GM12878 (cell line): Measurements from ENCODE around the gene ITGA3. TPM values are rescaled to one million over a fixed set of nuclear protein-coding genes. Genes with fewer than 3 reads are reported as not detected.

Experiments used
- ATAC-seq: fragments of 200-7000 bp; cut with Tn5 transposase; 3 replicates; pipeline ENCODE4 v1.9.1; 2020; ENCODE audit warnings: mild to moderate bottlenecking, moderate library complexity
- BruUV-seq: library from RNA; stranded (reverse); fragments of 400-500 nt; replicated peaks from 2 replicates; lab custom pipeline; 2021; lab: Mats Ljungman, UMichigan
- CTCF ChIA-PET: fragments of 300-600 bp; sonication (Branson Sonifier 250); formaldehyde crosslinking; extraction: SDS; loops from one replicate; lab custom pipeline; 2021; ENCODE audit warnings: inconsistent platforms; lab: Yijun Ruan, JAX
- POLR2A ChIA-PET: fragments of 350-600 bp; formaldehyde crosslinking; extraction: SDS; loops from one replicate; lab custom pipeline; 2021; ENCODE audit warnings: inconsistent platforms; lab: Charles Lee
- RAD21 ChIA-PET: fragments of 300-600 bp; sonication (Branson Sonifier 250); formaldehyde crosslinking; loops from one replicate; lab custom pipeline; 2023; ENCODE audit warnings: antibody characterized with exemption; ENCODE audit not compliant: unreplicated experiment; lab: Charles Lee
- SMC1A ChIA-PET: fragments of 300-600 bp; sonication (Branson Sonifier 250); formaldehyde crosslinking; loops from one replicate; lab custom pipeline; 2023; ENCODE audit not compliant: unreplicated experiment, uncharacterized antibody; lab: Charles Lee
- DNase-seq: peaks from one replicate; pipeline ENCODE4 v3.0.0-alpha.2; 2011; ENCODE audit warnings: low read depth, low spot score
- FAIRE-seq: peaks from 3 replicates; lab custom pipeline; 2011; peaks lifted over from hg19 to GRCh38; lab: Jason Lieb, UNC
- H2AFZ ChIP-seq: 2 replicates; pipeline ENCODE4 v1.6.0; 2011; ENCODE audit warnings: low read depth, low read length, control low read depth; ENCODE audit not compliant: control insufficient read depth
- H3K27ac ChIP-seq: 2 replicates; pipeline ENCODE4 v1.5.1; 2011; ENCODE audit warnings: control low read depth; ENCODE audit not compliant: control insufficient read depth, insufficient read depth
- H3K27me3 ChIP-seq, 2 experiments: replicated peaks in 1 of 2; 2 replicates each; pipeline versions ENCODE4 v1.6.0 to v1.6.1; 2011; ENCODE audit warnings: low read length in 1 of 2; ENCODE audit not compliant: control insufficient read depth in 2 of 2, insufficient read depth in 2 of 2
- H3K36me3 ChIP-seq, 2 experiments: 2 replicates each; pipeline ENCODE4 v1.5.1; 2011; ENCODE audit warnings: low read length in 1 of 2; ENCODE audit not compliant: control insufficient read depth in 2 of 2, insufficient read depth in 2 of 2
- H3K4me1 ChIP-seq: 2 replicates; pipeline ENCODE4 v1.6.1; 2011; ENCODE audit warnings: mild to moderate bottlenecking, low read length, moderate library complexity, mixed read lengths; ENCODE audit not compliant: control insufficient read depth, insufficient read depth
- H3K4me2 ChIP-seq: 2 replicates; pipeline ENCODE4 v1.6.0; 2011; ENCODE audit warnings: control low read depth; ENCODE audit not compliant: control insufficient read depth, insufficient read depth
- H3K4me3 ChIP-seq: fragments of 200-600 bp; sonication (generic); 2 replicates; pipeline ENCODE4 v1.5.1; 2016
- H3K79me2 ChIP-seq: 2 replicates; pipeline ENCODE4 v1.6.0; 2011; ENCODE audit warnings: low read length; ENCODE audit not compliant: control insufficient read depth, insufficient read depth
- H3K9ac ChIP-seq: 2 replicates; pipeline ENCODE4 v1.8.0; 2011; ENCODE audit warnings: low read length, control low read depth, mixed read lengths; ENCODE audit not compliant: control insufficient read depth, insufficient read depth
- H3K9me3 ChIP-seq: replicated peaks from 3 replicates; pipeline ENCODE4 v1.5.1; 2011; ENCODE audit warnings: mild to moderate bottlenecking, low read length; ENCODE audit not compliant: control insufficient read depth, insufficient read depth
- H4K20me1 ChIP-seq: 2 replicates; pipeline ENCODE4 v1.6.0; 2011; ENCODE audit not compliant: control insufficient read depth, insufficient read depth
- CBX5 ChIP-seq: sonication (generic); IDR thresholded peaks from 2 replicates; pipeline ENCODE4 v1.6.1; 2016; ENCODE audit warnings: low read depth, moderate library complexity, mild to moderate bottlenecking, inconsistent platforms
- EED ChIP-seq: sonication (generic); IDR thresholded peaks from 2 replicates; pipeline ENCODE4 v1.6.1; 2016; ENCODE audit warnings: antibody characterized with exemption, low read depth
- ESRRA ChIP-seq: IDR thresholded peaks from 2 replicates; pipeline ENCODE4 v1.6.1; 2012; ENCODE audit warnings: mild to moderate bottlenecking, low read length, improper control_type of control experiment
- EZH2 ChIP-seq: IDR thresholded peaks from 2 replicates; pipeline ENCODE4 v1.6.1; 2012; ENCODE audit warnings: low read depth, mild to moderate bottlenecking, control low read depth, inconsistent platforms, low read length, borderline replicate concordance; ENCODE audit not compliant: control insufficient read depth
- GABPA ChIP-seq: IDR thresholded peaks from 2 replicates; pipeline ENCODE4 v1.6.1; 2014; ENCODE audit warnings: antibody characterized with exemption, low read depth, mild to moderate bottlenecking, inconsistent platforms
- JUNB ChIP-seq: IDR thresholded peaks from 2 replicates; pipeline ENCODE4 v1.6.1; 2016; ENCODE audit warnings: antibody characterized with exemption, mild to moderate bottlenecking
- KLF5 ChIP-seq: fragments of 450-650 bp; IDR thresholded peaks from 2 replicates; pipeline ENCODE4 v1.6.1; 2014; ENCODE audit warnings: mild to moderate bottlenecking; ENCODE audit not compliant: partially characterized antibody
- MYB ChIP-seq: fragments of 150-350 bp; IDR thresholded peaks from 2 replicates; pipeline ENCODE4 v1.6.1; 2014; ENCODE audit warnings: mild to moderate bottlenecking, low read depth, low read length, borderline replicate concordance
- NFYA ChIP-seq: IDR thresholded peaks from 2 replicates; pipeline ENCODE4 v1.6.1; 2011; ENCODE audit warnings: low read depth, mild to moderate bottlenecking, low read length, improper control_type of control experiment, borderline replicate concordance
- NRF1 ChIP-seq: conservative IDR thresholded peaks from 2 replicates; pipeline ENCODE4 v1.6.1; 2011; ENCODE audit warnings: mild to moderate bottlenecking, low read depth, low read length, improper control_type of control experiment
- SMAD5 ChIP-seq: IDR thresholded peaks from 2 replicates; pipeline ENCODE4 v1.6.1; 2016; ENCODE audit warnings: antibody characterized with exemption, low read depth
- WGBS: methylation state at CpG from one replicate; pipeline ENCODE4 v1.1.6; 2016; ENCODE audit warnings: low lambda C conversion rate; ENCODE audit not compliant: insufficient replicate concordance, insufficient coverage; ENCODE audit errors: missing lambda C conversion rate; 5-methylcytosine and 5-hydroxymethylcytosine counted together
- in situ Hi-C: fragments of 300-500 bp; cut with MboI; formaldehyde crosslinking; loops from 9 replicates; pipeline ENCODE4 v1.14.3; 2018; ENCODE audit warnings: mixed read lengths
- intact Hi-C: fragments of 100-400 bp; cut with micrococcal nuclease; formaldehyde crosslinking; loops from one replicate; pipeline ENCODE4 v1.14.2; 2022; ENCODE audit not compliant: unreplicated experiment
- polyA plus RNA-seq, 11 experiments: library from polyadenylated mRNA; depleted of rRNA in 4 of 11; unstranded in 6 of 11; stranded (reverse) in 5 of 11; fragments of >200 nt; fragmentation: Nextera tagmentation in 4 of 11; fragmentation: Illumina TruSeq in 1 of 11; extraction: Ambion mirVana in 4 of 11; extraction: Trizol in 1 of 11; gene quantifications; 1 replicate in 1 of 11; 2 replicates in 10 of 11; pipeline versions ENCODE4 v1.2.1 to v1.2.3, GENCODE V29; 2011 to 2016; ENCODE audit warnings: inconsistent platforms in 2 of 11, missing spikeins in 2 of 11, low read depth in 1 of 11
- total RNA-seq, 4 experiments: library from RNA; depleted of rRNA in 3 of 4; stranded (reverse); fragments of >200 nt in 3 of 4; fragmentation: Illumina TruSeq in 1 of 4; extraction: Trizol in 1 of 4; gene quantifications; 2 replicates each; pipeline versions ENCODE4 v1.2.1 to v1.2.3, GENCODE V29; 2013 to 2021
- TF ChIP-seq, protein P1 (sequence below): fragments of 450-650 bp; formaldehyde crosslinking; IDR thresholded peaks from 2 replicates; pipeline ENCODE4 v1.4.0; 2020; ENCODE audit warnings: mild to moderate bottlenecking, moderate library complexity
- TF ChIP-seq, protein P2 (sequence below): IDR thresholded peaks from 2 replicates; pipeline ENCODE4 v1.6.1; 2011; ENCODE audit warnings: mild to moderate bottlenecking, low read depth, low read length, moderate library complexity; ENCODE audit not compliant: insufficient replicate concordance

ITGA3 gene
- total and polyA plus RNA-seq, 10 of the 15 experiments (the other 5 are each of a cell fraction or from before 2014, with no cell fraction given): 0.29 to 13.4 (median 6.6) TPM

DNA sequence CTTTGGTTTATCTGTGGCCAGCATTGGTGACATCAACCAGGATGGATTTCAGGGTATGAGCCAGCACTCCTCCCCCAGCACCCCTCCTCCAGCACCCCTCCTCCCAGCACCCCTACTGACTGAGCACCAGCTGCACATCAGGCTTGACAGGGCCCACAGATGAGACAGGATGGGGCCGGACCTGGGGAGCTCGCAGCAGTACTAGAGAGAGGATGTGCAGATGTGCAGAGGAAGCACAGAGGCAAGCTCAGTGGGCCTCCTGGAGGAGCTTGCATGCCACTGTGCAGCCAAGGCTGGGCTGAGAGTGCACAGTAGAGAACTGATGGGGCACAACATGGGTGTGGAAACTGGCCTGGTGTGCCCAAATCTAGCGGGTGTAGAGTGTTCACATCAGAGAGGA is 16.2 kb downstream of the ITGA3 start (continued):
- TF ChIP-seq MYB (no peak), ESRRA (no peak), CBX5 (no peak), EED (no peak), KLF5 (no peak), SMAD5 (no peak), NRF1 (no peak)
- TF ChIP-seq, protein P1, sequence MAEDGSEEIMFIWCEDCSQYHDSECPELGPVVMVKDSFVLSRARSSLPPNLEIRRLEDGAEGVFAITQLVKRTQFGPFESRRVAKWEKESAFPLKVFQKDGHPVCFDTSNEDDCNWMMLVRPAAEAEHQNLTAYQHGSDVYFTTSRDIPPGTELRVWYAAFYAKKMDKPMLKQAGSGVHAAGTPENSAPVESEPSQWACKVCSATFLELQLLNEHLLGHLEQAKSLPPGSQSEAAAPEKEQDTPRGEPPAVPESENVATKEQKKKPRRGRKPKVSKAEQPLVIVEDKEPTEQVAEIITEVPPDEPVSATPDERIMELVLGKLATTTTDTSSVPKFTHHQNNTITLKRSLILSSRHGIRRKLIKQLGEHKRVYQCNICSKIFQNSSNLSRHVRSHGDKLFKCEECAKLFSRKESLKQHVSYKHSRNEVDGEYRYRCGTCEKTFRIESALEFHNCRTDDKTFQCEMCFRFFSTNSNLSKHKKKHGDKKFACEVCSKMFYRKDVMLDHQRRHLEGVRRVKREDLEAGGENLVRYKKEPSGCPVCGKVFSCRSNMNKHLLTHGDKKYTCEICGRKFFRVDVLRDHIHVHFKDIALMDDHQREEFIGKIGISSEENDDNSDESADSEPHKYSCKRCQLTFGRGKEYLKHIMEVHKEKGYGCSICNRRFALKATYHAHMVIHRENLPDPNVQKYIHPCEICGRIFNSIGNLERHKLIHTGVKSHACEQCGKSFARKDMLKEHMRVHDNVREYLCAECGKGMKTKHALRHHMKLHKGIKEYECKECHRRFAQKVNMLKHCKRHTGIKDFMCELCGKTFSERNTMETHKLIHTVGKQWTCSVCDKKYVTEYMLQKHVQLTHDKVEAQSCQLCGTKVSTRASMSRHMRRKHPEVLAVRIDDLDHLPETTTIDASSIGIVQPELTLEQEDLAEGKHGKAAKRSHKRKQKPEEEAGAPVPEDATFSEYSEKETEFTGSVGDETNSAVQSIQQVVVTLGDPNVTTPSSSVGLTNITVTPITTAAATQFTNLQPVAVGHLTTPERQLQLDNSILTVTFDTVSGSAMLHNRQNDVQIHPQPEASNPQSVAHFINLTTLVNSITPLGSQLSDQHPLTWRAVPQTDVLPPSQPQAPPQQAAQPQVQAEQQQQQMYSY (CRISPR knock-in tag): no peak
- TF ChIP-seq, all 136 proteins: peak for 0

- no peak for ATAC-seq
- in situ Hi-C loops: no loop called here
Observed at GRCh38 chr17:50072925-50073324, 17.0 kb downstream of the ITGA3 start.

More at GRCh38 chr17:50072925-50073324, 17.0 kb downstream of the ITGA3 start:
- POLR2A ChIA-PET: no interaction called here
- DNase-seq: no peak
- RAD21 ChIA-PET: no interaction called here
- SMC1A ChIA-PET: no interaction called here
- CTCF ChIA-PET: interaction anchor here (0.7 to 1.4 kb wide), 2 partner anchors 15 to 42 kb away, joined by 3 to 8 read pairs; no protein-coding TSS in a partner anchor
- Histone ChIP-seq H3K79me2 (no peaks in the 10 kb centered on the region), H2AFZ (no peak overlapping the region), H3K9ac (no peak overlapping the region), H3K9me3 (no peaks in the 10 kb centered on the region; the same call in 2 of the 3 replicates), H3K4me1 (no peaks in the 10 kb centered on the region), H4K20me1 (no peaks in the 10 kb centered on the region), H3K4me2 (no peak overlapping the region), H3K36me3 (peaks cover 0 to 4% of the 10 kb centered on the region in 2 experiments; a peak in 2 of 4 replicates), H3K27ac (no peak overlapping the region), H3K4me3 (no peak overlapping the region), H3K27me3 (no peaks in the 10 kb centered on the region)
- BruUV-seq: no TSS peak
- TF ChIP-seq EZH2 (no peak), JUNB (no peak), NFYA (no peak), GABPA (no peak), CBX5 (no peak)
- TF ChIP-seq, protein P2, sequence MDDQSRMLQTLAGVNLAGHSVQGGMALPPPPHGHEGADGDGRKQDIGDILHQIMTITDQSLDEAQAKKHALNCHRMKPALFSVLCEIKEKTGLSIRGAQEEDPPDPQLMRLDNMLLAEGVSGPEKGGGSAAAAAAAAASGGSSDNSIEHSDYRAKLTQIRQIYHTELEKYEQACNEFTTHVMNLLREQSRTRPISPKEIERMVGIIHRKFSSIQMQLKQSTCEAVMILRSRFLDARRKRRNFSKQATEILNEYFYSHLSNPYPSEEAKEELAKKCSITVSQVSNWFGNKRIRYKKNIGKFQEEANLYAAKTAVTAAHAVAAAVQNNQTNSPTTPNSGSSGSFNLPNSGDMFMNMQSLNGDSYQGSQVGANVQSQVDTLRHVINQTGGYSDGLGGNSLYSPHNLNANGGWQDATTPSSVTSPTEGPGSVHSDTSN: no peak
- WGBS: 85% methylated on average over 1 of the region's 1 CpG
- no peak for FAIRE-seq
- intact Hi-C loops: no loop called here
